Memory B cell (primary cell): Measurements from ENCODE around the gene LATS2.
"Not testable (repeated sequence)": the region's sequence is repeated elsewhere in the genome, so short reads cannot be mapped to it uniquely, and the experiment has no call there.

ENCODE experiments used
- ATAC-seq: fragments of 150-1000 bp; cut with Tn5 transposase; 2 replicates; pipeline ENCODE4 v1.10.0; 2021; ENCODE audit warnings: low read depth, mild to moderate bottlenecking, moderate library complexity
- DNase-seq, 2 donors: peaks; one replicate each; pipeline ENCODE4 v3.0.0; 2022; ENCODE audit warnings: low spot score in 2 of 2
- H3K27ac Mint-ChIP-seq: one replicate; pipeline ENCODE4 v1.8.0; 2022; ENCODE audit warnings: mild to moderate bottlenecking, moderate library complexity, mixed read lengths
- H3K27me3 Mint-ChIP-seq: one replicate; pipeline ENCODE4 v1.8.0; 2022; ENCODE audit warnings: mixed read lengths
- H3K36me3 Mint-ChIP-seq: one replicate; pipeline ENCODE4 v1.8.0; 2022; ENCODE audit warnings: mild to moderate bottlenecking, mixed read lengths
- H3K4me1 Mint-ChIP-seq: one replicate; pipeline ENCODE4 v1.8.0; 2022; ENCODE audit warnings: mixed read lengths
- H3K4me3 Mint-ChIP-seq: one replicate; pipeline ENCODE4 v1.8.0; 2022; ENCODE audit warnings: mild to moderate bottlenecking, moderate library complexity, mixed read lengths
- H3K9me3 Mint-ChIP-seq: one replicate; pipeline ENCODE4 v1.8.0; 2022; ENCODE audit warnings: mixed read lengths

LATS2 gene

DNA sequence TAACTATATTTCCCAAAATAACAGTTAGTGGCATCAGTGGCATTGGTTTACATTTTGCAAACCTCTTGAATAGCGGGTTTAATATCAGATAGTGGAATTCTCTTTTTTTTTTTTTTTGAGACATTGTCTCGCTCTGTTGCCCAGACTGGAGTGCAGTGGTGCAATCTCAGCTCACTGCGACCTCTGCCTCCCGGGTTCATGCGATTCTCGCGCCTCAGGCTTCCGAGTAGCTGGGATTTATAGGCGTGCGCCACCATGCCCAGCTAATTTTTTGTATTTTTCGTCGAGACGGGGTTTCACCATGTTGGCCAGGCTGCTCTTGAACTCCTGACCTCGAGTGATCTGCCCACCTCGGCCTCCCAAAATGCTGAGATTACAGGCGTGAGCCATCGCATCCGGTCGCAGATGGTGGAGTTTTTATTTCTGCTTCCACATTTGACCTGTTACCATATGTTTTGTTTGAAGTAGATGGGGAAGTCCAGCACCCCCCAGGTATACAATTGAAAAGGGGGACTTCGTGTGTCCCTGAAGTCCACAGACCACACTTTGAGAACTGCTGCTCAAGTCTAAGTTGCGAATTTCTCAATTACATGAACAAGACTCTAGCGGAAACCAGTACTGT lies 118.3 kb downstream of the LATS2 start:
- Mint-ChIP-seq H3K27ac (no peak overlapping the region), H3K4me1 (peaks cover 5% of the 10 kb centered on the region), H3K9me3 (no peaks in the 10 kb centered on the region), H3K4me3 (no peak overlapping the region), H3K36me3 (no peaks in the 10 kb centered on the region), H3K27me3 (peaks cover 18% of the 10 kb centered on the region)
- ATAC-seq (no peak), DNase-seq (no peak)

DNA sequence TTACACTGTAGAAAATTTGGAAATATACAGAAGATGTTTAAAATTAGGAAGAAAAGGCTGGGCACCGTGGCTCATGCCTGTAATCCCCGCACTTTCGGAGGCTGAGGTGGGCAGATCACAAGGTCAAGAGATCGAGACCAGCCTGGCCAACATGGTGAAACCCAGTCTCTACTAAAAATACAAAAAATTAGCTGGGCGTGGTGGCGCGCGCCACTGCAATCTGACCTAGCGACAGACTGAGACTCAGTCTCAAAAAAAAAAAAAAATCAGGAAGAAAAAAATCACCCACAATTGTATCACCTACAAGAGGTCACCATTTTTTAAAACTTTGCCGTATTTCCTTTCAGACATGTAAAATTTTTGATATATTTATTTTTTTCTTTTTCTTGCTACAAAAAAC lies 120.9 kb downstream of the LATS2 start:
- H3K27me3 Mint-ChIP-seq, result peaks cover 16% of the 10 kb centered on the region
- H3K4me3 Mint-ChIP-seq, result not testable (repeated sequence)

DNA sequence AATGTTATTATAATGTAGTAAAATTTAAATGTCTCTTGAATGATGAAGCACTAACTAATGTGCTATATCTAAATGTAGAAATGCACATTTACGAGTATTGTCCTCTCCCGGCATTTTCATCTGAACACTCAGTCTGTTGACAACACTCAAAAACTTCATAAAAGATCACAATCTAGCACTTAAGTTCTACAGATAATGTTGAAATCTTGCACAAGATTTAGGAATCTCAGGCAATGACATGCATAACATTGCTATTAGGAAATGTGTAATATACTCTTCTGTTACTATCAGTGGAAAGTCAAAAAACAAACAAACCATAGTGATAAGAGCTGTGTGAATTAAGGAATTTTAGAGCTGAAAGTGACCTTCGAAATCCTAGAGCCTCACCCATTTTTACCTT lies 121.3 kb downstream of the LATS2 start:
- Mint-ChIP-seq H3K27ac (no peak overlapping the region), H3K27me3 (peaks cover 14% of the 10 kb centered on the region), H3K4me3 (no peak overlapping the region), H3K36me3 (no peaks in the 10 kb centered on the region), H3K4me1 (peaks cover 3% of the 10 kb centered on the region), H3K9me3 (no peaks in the 10 kb centered on the region)
- no peak for DNase-seq
- ATAC-seq, result no peak

More for the DNA sequence above, 120.9 kb downstream of the LATS2 start:
- not testable (repeated sequence) for H3K36me3 Mint-ChIP-seq, H3K27ac Mint-ChIP-seq, H3K4me1 Mint-ChIP-seq, DNase-seq, ATAC-seq, H3K9me3 Mint-ChIP-seq

DNA sequence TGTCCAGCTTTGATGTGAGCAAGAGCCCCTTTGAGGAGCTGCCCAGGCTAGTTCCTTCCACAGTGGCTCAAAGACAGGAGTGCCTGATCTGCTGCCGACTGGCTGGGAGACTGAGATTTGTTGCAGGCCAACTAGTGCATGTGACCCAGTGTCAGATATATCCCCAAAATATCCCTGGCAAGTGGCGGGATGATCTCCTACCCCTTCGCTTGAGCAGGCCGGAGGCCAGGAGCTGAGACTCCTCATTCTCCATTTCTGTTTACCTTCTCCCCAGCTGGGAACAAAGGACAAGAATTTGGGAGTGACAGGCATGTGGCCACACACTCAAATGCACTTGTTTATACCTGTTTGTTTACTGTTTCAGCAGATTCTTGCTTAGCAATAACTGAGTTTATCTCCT lies 121.7 kb downstream of the LATS2 start:
- H3K9me3 Mint-ChIP-seq, result no peaks in the 10 kb centered on the region
- ATAC-seq (no peak), DNase-seq (no peak)
- H3K4me3 Mint-ChIP-seq, result no peak overlapping the region
- H3K36me3 Mint-ChIP-seq, result no peaks in the 10 kb centered on the region
- H3K4me1 Mint-ChIP-seq, result peaks cover 3% of the 10 kb centered on the region
- no peak overlapping the region for H3K27ac Mint-ChIP-seq
- H3K27me3 Mint-ChIP-seq, result peaks cover 12% of the 10 kb centered on the region

DNA sequence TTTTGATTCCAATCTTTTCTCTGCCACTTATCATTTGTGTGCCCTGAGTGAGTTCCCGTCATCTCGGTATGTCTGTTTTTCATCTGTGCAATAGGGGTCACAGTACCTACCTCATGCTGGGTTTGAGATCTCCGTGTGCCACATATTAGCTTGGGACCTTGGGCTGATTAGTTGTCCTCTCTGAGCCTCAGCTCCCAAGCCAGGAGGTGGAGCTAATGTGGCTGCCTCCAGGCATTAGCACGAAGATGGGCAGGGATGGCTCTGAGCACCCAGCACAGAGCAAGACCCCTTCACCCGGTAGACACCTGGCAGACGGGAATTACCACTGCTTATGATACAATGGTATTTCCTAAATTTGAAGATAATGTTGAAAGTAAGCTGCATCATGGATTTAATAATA lies 123.1 kb downstream of the LATS2 start:
- Mint-ChIP-seq H3K9me3 (no peaks in the 10 kb centered on the region), H3K27ac (no peak overlapping the region), H3K27me3 (peaks cover 10% of the 10 kb centered on the region), H3K4me3 (no peak overlapping the region), H3K36me3 (no peaks in the 10 kb centered on the region), H3K4me1 (no peaks in the 10 kb centered on the region)
- ATAC-seq (no peak), DNase-seq (no peak)

DNA sequence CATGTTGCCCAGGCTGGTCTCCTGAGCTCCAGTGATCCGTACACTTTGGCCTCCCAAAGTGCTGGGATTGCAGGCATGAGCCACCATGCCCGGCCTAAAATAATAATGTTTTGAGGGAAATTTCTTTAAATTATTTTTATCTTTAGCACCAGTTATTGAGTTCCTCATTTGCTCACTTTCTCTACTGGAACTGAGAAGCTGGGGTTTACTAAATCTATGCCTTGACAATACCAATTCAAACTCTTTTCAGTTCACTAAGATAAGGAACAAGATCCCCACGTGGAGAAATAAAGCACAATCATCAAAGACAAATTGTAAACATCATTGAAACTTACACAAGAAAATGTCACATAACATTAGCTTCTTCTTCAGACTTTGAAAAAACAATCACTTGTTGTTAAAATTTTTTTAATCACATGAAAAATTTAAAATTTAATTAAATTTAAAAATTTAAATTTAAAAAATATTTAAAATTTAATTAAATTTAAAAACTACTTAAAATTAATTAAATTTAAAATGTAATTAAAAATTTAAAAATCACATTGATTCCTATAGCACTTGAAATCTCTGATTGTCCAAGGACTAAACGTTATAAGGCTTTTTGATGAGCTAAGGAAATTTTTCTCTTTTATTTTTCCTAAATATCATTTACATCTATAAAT lies 133.7 kb downstream of the LATS2 start:
- ATAC-seq, result no peak
- Mint-ChIP-seq H3K27me3 (peaks cover 2% of the 10 kb centered on the region), H3K9me3 (no peaks in the 10 kb centered on the region), H3K4me3 (no peak overlapping the region), H3K27ac (no peak overlapping the region), H3K36me3 (no peaks in the 10 kb centered on the region), H3K4me1 (no peaks in the 10 kb centered on the region)
- no peak for DNase-seq

DNA sequence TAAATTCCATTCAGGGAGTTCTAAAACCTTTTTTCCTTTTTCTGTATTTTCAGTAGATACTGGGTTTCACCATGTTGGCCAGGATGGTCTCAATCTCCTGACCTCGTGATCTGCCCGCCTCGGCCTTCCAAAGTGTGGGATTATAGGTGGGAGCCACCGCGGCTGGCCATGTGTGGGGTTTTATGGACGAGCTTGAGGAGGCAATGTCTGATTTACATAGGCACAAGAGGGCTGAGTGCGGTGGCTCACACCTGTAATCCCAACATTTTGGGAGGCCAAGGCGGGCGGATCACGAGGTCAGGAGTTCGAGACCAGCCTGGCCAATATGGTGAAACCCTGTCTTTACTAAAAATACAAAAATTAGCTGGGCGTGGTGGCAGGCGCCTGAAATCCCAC lies 136.0 kb downstream of the LATS2 start:
- DNase-seq, ATAC-seq, H3K4me3 Mint-ChIP-seq, H3K36me3 Mint-ChIP-seq, H3K27me3 Mint-ChIP-seq, H3K9me3 Mint-ChIP-seq, H3K27ac Mint-ChIP-seq, H3K4me1 Mint-ChIP-seq: not testable (repeated sequence)

DNA sequence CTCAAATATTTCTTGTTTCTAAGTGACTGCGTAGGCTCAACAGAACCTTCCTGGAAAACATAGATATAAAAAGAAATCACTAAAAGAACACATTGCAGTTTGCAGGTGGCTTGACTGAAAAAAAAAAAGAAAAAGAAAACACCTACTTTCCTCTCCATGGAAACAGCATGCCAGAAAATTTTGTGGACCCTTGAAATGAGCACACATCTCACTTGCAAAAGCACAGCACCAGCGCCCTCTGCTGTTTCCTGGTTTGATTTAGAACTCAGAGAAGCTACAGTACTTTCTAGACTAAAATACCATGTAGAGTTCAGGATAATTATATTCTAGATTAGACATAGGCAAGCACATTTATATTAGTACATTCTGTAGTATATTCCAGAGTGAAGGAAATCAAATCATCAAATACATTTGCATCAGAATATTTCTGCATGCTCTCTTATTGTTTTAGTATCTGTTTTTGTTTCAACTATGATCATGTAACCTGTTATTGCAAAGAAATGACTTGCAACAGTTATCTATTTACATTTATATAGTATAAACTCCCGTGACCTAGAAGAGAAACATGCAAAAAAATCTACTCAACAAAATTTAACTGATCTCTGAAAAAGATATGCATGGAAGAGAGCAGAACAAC lies 136.5 kb downstream of the LATS2 start:
- DNase-seq, result peak; percentile 47 to 56

DNA sequence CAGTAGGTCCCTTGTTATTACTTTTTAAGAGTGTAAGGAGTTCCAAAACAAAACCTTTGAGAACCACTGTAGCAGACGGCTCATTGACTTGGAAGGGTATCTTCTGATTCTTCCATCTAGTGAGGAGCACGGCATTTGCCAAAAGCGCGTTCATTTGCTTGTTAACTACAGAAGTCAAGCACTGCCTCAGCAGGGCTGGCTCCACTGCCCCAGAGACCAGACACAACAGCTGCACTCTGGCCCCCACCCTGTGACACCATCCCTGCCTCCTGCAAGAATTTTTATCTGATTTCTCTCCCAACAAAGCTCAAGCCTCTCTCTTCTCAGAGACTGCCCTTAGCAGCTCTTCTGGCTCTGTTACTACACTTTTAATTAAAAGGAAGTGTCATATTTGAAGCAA lies 138.1 kb downstream of the LATS2 start:
- Mint-ChIP-seq H3K4me3 (no peak overlapping the region), H3K27ac (no peak overlapping the region), H3K27me3 (peaks cover 2% of the 10 kb centered on the region), H3K36me3 (no peaks in the 10 kb centered on the region), H3K9me3 (no peaks in the 10 kb centered on the region), H3K4me1 (no peaks in the 10 kb centered on the region)
- DNase-seq (no peak), ATAC-seq (no peak)

More for the DNA sequence above, 136.5 kb downstream of the LATS2 start:
- Mint-ChIP-seq H3K27me3 (peaks cover 2% of the 10 kb centered on the region), H3K4me3 (no peak overlapping the region), H3K9me3 (no peaks in the 10 kb centered on the region), H3K4me1 (no peaks in the 10 kb centered on the region), H3K27ac (no peak overlapping the region), H3K36me3 (no peaks in the 10 kb centered on the region)
- ATAC-seq, result peak; percentile 54
